Endothelial cell of umbilical vein (primary cell): ENCODE data around the gene ZEB1. TPM values are rescaled to one million over a fixed set of nuclear protein-coding genes. Genes with fewer than 3 reads are reported as not detected.
A peak's percentile ranks its signal among the peaks of the same experiment; 100 is the strongest.

Source experiments
- BruUV-seq: library from RNA; stranded (reverse); fragments of 400-500 nt; replicated peaks from 2 replicates; lab custom pipeline; 2021; lab: Mats Ljungman, UMichigan
- CTCF ChIA-PET: fragments of 300-600, 350-600 bp; sonication (Branson Sonifier 250); formaldehyde crosslinking; loops from one replicate; lab custom pipeline; 2021; ENCODE audit warnings: antibody characterized with exemption, inconsistent platforms; lab: Charles Lee
- POLR2A ChIA-PET: fragments of 300-600, 350-600 bp; sonication (Branson Sonifier 250); formaldehyde crosslinking; loops from one replicate; lab custom pipeline; 2021; ENCODE audit warnings: antibody characterized with exemption, inconsistent platforms; lab: Charles Lee
- DNase-seq: peaks from one replicate; pipeline ENCODE4 v3.0.0-alpha.2; 2011; ENCODE audit warnings: low read depth, low spot score
- FAIRE-seq: peaks from 2 replicates; lab custom pipeline; 2011; peaks lifted over from hg19 to GRCh38; lab: Jason Lieb, UNC
- H2AFZ ChIP-seq: 2 replicates; pipeline ENCODE4 v1.6.0; 2012; ENCODE audit warnings: low read depth, low read length, control low read depth, inconsistent platforms
- H3K27ac ChIP-seq: 2 replicates; pipeline ENCODE4 v1.5.1; 2011; ENCODE audit warnings: low read depth, mild to moderate bottlenecking, control low read depth, low read length, moderate library complexity; ENCODE audit not compliant: insufficient read depth
- H3K27me3 ChIP-seq, 2 experiments: 2 replicates each; pipeline versions ENCODE4 v1.6.0 to v1.6.1; 2011; ENCODE audit warnings: low read length in 2 of 2, mixed read lengths in 1 of 2; ENCODE audit not compliant: control insufficient read depth in 2 of 2, insufficient read depth in 2 of 2
- H3K36me3 ChIP-seq, 2 experiments: 2 replicates in 1 of 2; 3 replicates in 1 of 2; pipeline ENCODE4 v1.5.1; 2011; ENCODE audit warnings: low read length in 2 of 2, mild to moderate bottlenecking in 1 of 2, moderate library complexity in 1 of 2; ENCODE audit not compliant: control insufficient read depth in 2 of 2, insufficient read depth in 2 of 2; ENCODE audit errors: extremely low read depth in 1 of 2
- H3K4me1 ChIP-seq: 3 replicates; pipeline ENCODE4 v1.5.1; 2011; ENCODE audit warnings: mild to moderate bottlenecking, low read length; ENCODE audit not compliant: control insufficient read depth, insufficient read depth; ENCODE audit errors: extremely low read depth
- H3K4me2 ChIP-seq: 2 replicates; pipeline ENCODE4 v1.6.1; 2011; ENCODE audit warnings: low read length, control low read depth, mixed read lengths; ENCODE audit not compliant: insufficient read depth
- H3K4me3 ChIP-seq, 3 experiments: fragments of 200-600 bp in 1 of 3; sonication (generic), shearing (Covaris generic) in 1 of 3; replicated peaks in 1 of 3; 2 replicates each; pipeline ENCODE4 v1.5.1; 2011 to 2016; ENCODE audit warnings: control low read depth in 3 of 3, low read length in 3 of 3, mild to moderate bottlenecking in 2 of 3, inconsistent platforms in 1 of 3, low read depth in 1 of 3, moderate library complexity in 1 of 3; ENCODE audit not compliant: insufficient read depth in 1 of 3
- H3K79me2 ChIP-seq: 2 replicates; pipeline ENCODE4 v1.6.0; 2012; ENCODE audit warnings: low read length, inconsistent platforms; ENCODE audit not compliant: control insufficient read depth, insufficient read depth
- H3K9ac ChIP-seq: replicated peaks from 2 replicates; pipeline ENCODE3; 2011; ENCODE audit warnings: low read length, control low read depth; ENCODE audit not compliant: insufficient read depth; ENCODE audit errors: extremely low read depth
- H3K9me1 ChIP-seq: replicated peaks from 3 replicates; pipeline ENCODE4 v1.6.0; 2011; ENCODE audit warnings: mild to moderate bottlenecking, low read length; ENCODE audit not compliant: control insufficient read depth, insufficient read depth; ENCODE audit errors: extremely low read depth
- H3K9me3 ChIP-seq: replicated peaks from 2 replicates; pipeline ENCODE4 v1.5.1; 2012; ENCODE audit warnings: low read length, inconsistent platforms; ENCODE audit not compliant: control insufficient read depth, insufficient read depth
- H4K20me1 ChIP-seq: replicated peaks from 2 replicates; pipeline ENCODE3; 2011; ENCODE audit warnings: mild to moderate bottlenecking, low read length; ENCODE audit not compliant: control insufficient read depth, insufficient read depth; ENCODE audit errors: extremely low read depth
- EZH2 ChIP-seq: IDR thresholded peaks from 2 replicates; pipeline ENCODE4 v1.6.1; 2012; ENCODE audit warnings: borderline replicate concordance, low read depth, mild to moderate bottlenecking, moderate library complexity, low read length, inconsistent platforms; ENCODE audit not compliant: severe bottlenecking
- FOS ChIP-seq: IDR thresholded peaks from 2 replicates; pipeline ENCODE4 v1.6.1; 2011; ENCODE audit warnings: mild to moderate bottlenecking, low read length, moderate library complexity, borderline replicate concordance; ENCODE audit not compliant: insufficient read depth
- GATA2 ChIP-seq: IDR thresholded peaks from 2 replicates; pipeline ENCODE4 v1.7.0; 2011; ENCODE audit warnings: low read depth, mild to moderate bottlenecking, moderate library complexity, mixed read lengths, low read length; ENCODE audit not compliant: insufficient read length, insufficient read depth
- JUN ChIP-seq: IDR thresholded peaks from 2 replicates; pipeline ENCODE4 v1.6.1; 2011; ENCODE audit warnings: borderline replicate concordance, low read depth; ENCODE audit not compliant: insufficient read length, insufficient read depth
- MYC ChIP-seq: IDR thresholded peaks from one replicate; pipeline ENCODE4 v1.6.1; 2011; ENCODE audit warnings: mild to moderate bottlenecking, low read depth, low read length
- POLR2A ChIP-seq: IDR thresholded peaks from 2 replicates; pipeline ENCODE4 v1.6.1; 2012; ENCODE audit warnings: low read depth, mild to moderate bottlenecking, control low read depth, low read length
- POLR2AphosphoS5 ChIP-seq: IDR thresholded peaks from 2 replicates; pipeline ENCODE4 v1.6.1; 2012; ENCODE audit warnings: low read depth, mild to moderate bottlenecking, control low read depth, low read length, moderate library complexity; ENCODE audit not compliant: insufficient read depth
- dilution Hi-C: fragments of 300-500 bp; cut with MboI; formaldehyde crosslinking; loops from one replicate; pipeline ENCODE4 v1.15.0; 2019; ENCODE audit warnings: low sequenced_read_pairs; ENCODE audit not compliant: extremely low pct_ligation_motif_present
- intact Hi-C: fragments of 100-400 bp; cut with micrococcal nuclease; formaldehyde crosslinking; loops from one replicate; pipeline ENCODE4 v1.10.0; 2022
- polyA plus RNA-seq, 4 experiments: library from polyadenylated mRNA; depleted of rRNA in 3 of 4; stranded (reverse) in 3 of 4; unstranded in 1 of 4; fragments of >200 nt; gene quantifications; 2 replicates each; pipeline versions ENCODE4 v1.2.1 to v1.2.3, GENCODE V29; 2011 to 2012; ENCODE audit warnings: missing spikeins in 1 of 4
- total RNA-seq: library from RNA; stranded (reverse); gene quantifications from 2 replicates; pipeline ENCODE4 v1.2.3, GENCODE V29; 2021
- TF ChIP-seq, protein P1 (sequence below), 2 donors: IDR thresholded peaks; 1 replicate in 1 of 2; 2 replicates in 1 of 2; pipeline ENCODE4 v1.5.1; 2011; ENCODE audit warnings: low read length in 2 of 2, mild to moderate bottlenecking in 2 of 2, moderate library complexity in 2 of 2, control low read depth in 1 of 2, inconsistent platforms in 1 of 2, low read depth in 1 of 2; ENCODE audit not compliant: insufficient read depth in 1 of 2; ENCODE audit errors: extremely low read depth in 1 of 2
- TF ChIP-seq, protein P2 (sequence below): IDR thresholded peaks from 2 replicates; pipeline ENCODE4 v1.6.1; 2011; ENCODE audit not compliant: insufficient read depth, insufficient read length

Gene ZEB1
- total and polyA plus RNA-seq, 2 donors (not counting 3 experiments of a cell fraction or from before 2014, with no cell fraction given): 19.8 to 130 TPM

DNA sequence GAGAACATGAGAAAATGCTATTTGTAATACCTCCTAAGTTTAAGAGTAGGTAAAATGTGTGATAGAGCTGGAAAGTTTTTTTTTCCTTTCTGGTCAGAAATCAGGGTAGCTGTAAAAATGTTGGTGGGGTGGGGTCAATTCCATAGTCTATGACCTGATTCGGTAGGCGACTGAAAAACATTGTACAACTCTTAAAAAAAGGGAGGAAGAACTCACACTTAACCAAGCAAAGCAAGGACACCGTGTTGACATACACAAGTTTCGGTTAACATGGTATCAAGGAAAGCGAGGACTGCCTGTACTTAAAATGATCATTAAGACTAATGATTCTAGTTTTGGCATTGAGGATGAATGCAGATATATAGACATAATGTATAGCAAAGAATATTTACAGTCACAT, 1.8 kb upstream of the ZEB1 start:
- Histone ChIP-seq H3K4me3 (no peak overlapping the region), H2AFZ (no peak overlapping the region), H4K20me1 (peaks cover 5% of the 10 kb centered on the region), H3K36me3 (no peaks in the 10 kb centered on the region), H3K27me3 (no peaks in the 10 kb centered on the region), H3K9ac (no peak overlapping the region), H3K27ac (no peak overlapping the region), H3K79me2 (peaks cover 46% of the 10 kb centered on the region), H3K9me1 (no peaks in the 10 kb centered on the region), H3K4me1 (peaks cover 48% of the 10 kb centered on the region), H3K4me2 (peak overlapping the region; percentile 95), H3K9me3 (no peaks in the 10 kb centered on the region)
- dilution Hi-C loops (no loop called here), intact Hi-C loops (loop anchor here (1.0 to 10.0 kb wide), 5 partner anchors 235 to 502 kb away; no protein-coding TSS in a partner anchor)
- TF ChIP-seq EZH2: no peak
- TF ChIP-seq JUN: no peak
- no peak for TF ChIP-seq GATA2
- no peak for TF ChIP-seq POLR2AphosphoS5
- TF ChIP-seq, protein P1, sequence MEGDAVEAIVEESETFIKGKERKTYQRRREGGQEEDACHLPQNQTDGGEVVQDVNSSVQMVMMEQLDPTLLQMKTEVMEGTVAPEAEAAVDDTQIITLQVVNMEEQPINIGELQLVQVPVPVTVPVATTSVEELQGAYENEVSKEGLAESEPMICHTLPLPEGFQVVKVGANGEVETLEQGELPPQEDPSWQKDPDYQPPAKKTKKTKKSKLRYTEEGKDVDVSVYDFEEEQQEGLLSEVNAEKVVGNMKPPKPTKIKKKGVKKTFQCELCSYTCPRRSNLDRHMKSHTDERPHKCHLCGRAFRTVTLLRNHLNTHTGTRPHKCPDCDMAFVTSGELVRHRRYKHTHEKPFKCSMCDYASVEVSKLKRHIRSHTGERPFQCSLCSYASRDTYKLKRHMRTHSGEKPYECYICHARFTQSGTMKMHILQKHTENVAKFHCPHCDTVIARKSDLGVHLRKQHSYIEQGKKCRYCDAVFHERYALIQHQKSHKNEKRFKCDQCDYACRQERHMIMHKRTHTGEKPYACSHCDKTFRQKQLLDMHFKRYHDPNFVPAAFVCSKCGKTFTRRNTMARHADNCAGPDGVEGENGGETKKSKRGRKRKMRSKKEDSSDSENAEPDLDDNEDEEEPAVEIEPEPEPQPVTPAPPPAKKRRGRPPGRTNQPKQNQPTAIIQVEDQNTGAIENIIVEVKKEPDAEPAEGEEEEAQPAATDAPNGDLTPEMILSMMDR (IDR thresholded peaks at IDR 0.05; ENCODE audit: extremely low read depth in 1 of 2, insufficient read depth in 1 of 2, low read depth in 1 of 2, low read length in 2 of 2): no peak
- no peak for TF ChIP-seq FOS
- TF ChIP-seq, protein P2, sequence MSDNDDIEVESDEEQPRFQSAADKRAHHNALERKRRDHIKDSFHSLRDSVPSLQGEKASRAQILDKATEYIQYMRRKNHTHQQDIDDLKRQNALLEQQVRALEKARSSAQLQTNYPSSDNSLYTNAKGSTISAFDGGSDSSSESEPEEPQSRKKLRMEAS: no peak
- no peak for TF ChIP-seq POLR2A
- no peak for TF ChIP-seq MYC
- no peak for FAIRE-seq
- ChIA-PET POLR2A (interaction anchor here (0.9 kb wide), 1 partner anchor 39 kb away, joined by 3 read pairs; no protein-coding TSS in a partner anchor), CTCF (interaction anchor here (1.3 to 2.6 kb wide), 6 partner anchors 18 to 565 kb away, joined by 3 to 13 read pairs (median 6); partner anchors contain the start of gene ZNF438)
- DNase-seq: no peak
- BruUV-seq: no TSS peak
